Natural killer cell treated with Interleukin-12 subunit alpha and Interleukin-12 subunit beta and Interleukin-15 and Interleukin-18, amount 100 ng/mL, for 72 hours (primary cell): ENCODE data around the gene CYP4F12. TPM values are rescaled to one million over a fixed set of nuclear protein-coding genes. Genes with fewer than 3 reads are reported as not detected.
"Not testable (repeated sequence)": the region's sequence is repeated elsewhere in the genome, so short reads cannot be mapped to it uniquely, and the experiment has no call there.

Source experiments
- ATAC-seq, 2 donors: fragments of 150-1000 bp; cut with Tn5 transposase in 1 of 2; sonication (Bioruptor Pico), chemical (Tn5 transposase) in 1 of 2; 2 replicates each; pipeline ENCODE4 v1.10.0; 2021
- DNase-seq: peaks from one replicate; pipeline ENCODE4 v3.0.0; 2022; ENCODE audit warnings: low spot score
- H3K27ac Mint-ChIP-seq, 2 donors: 1 replicate in 1 of 2; 2 replicates in 1 of 2; pipeline ENCODE4 v1.8.0; 2022; ENCODE audit warnings: mixed read lengths in 2 of 2, mild to moderate bottlenecking in 1 of 2, moderate library complexity in 1 of 2
- H3K27me3 Mint-ChIP-seq, 2 donors: 1 replicate in 1 of 2; 2 replicates in 1 of 2; pipeline ENCODE4 v1.8.0; 2022; ENCODE audit warnings: mixed read lengths in 2 of 2
- H3K36me3 Mint-ChIP-seq: one replicate; pipeline ENCODE4 v1.8.0; 2022; ENCODE audit warnings: mixed read lengths
- H3K4me1 Mint-ChIP-seq, 2 donors: 1 replicate in 1 of 2; 2 replicates in 1 of 2; pipeline ENCODE4 v1.8.0; 2022; ENCODE audit warnings: low read depth in 2 of 2, mixed read lengths in 2 of 2, mild to moderate bottlenecking in 1 of 2
- H3K4me3 Mint-ChIP-seq: one replicate; pipeline ENCODE4 v1.8.0; 2022; ENCODE audit warnings: mixed read lengths
- H3K9me3 Mint-ChIP-seq: 2 replicates; pipeline ENCODE4 v1.8.0; 2022; ENCODE audit warnings: mixed read lengths
- total RNA-seq, 2 donors: library from RNA; stranded (reverse); gene quantifications; one replicate each; pipeline ENCODE4 v1.2.3, GENCODE V29; 2022

CYP4F12 gene
- total RNA-seq, 2 donors from 2014 or later = not detected

DNA sequence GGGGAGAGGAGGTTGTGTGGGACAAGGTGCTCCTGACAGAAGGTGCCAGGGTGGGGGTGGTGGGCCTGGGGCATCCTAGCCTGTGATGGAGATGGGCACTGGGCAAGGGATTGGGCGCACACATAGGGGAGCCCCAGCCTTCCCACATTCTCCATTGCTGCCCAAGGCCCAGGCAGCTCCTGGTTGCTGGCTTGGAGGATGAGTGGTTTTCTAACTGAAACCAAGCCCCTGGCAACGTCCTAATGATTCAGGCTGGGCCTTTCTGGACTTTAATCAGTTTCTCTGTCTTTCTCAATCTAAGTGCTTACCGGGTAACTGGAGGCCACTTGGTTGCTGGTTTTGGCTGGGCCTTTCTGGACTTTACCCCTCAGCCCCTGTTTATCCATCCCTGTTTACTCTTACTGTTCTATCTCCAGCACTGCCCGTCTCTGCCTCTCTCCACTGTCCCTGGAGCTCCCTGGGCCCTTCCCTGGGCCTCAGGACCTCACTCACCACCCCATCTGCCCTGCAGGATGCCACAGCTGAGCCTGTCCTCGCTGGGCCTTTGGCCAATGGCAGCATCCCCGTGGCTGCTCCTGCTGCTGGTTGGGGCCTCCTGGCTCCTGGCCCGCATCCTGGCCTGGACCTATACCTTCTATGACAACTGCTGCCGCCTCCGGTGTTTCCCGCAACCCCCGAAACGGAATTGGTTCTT, 31.8 kb upstream of the CYP4F12 start:
- no peaks in the 10 kb centered on the region for H3K4me1 Mint-ChIP-seq
- no peaks in the 10 kb centered on the region for H3K9me3 Mint-ChIP-seq
- DNase-seq (no peak), ATAC-seq (no peak)
- peaks cover 6 to 9% of the 10 kb centered on the region in 2 donors for H3K27me3 Mint-ChIP-seq
- H3K36me3 Mint-ChIP-seq = no peaks in the 10 kb centered on the region
- H3K27ac Mint-ChIP-seq = no peak overlapping the region
- no peak overlapping the region for H3K4me3 Mint-ChIP-seq

- no peaks in the 10 kb centered on the region for H3K4me1 Mint-ChIP-seq
- H3K9me3 Mint-ChIP-seq = no peaks in the 10 kb centered on the region
- ATAC-seq (no peak), DNase-seq (no peak)
- H3K4me3 Mint-ChIP-seq = no peak overlapping the region
- H3K36me3 Mint-ChIP-seq = no peaks in the 10 kb centered on the region
- H3K27ac Mint-ChIP-seq = no peak overlapping the region
- peaks cover 6 to 9% of the 10 kb centered on the region in 2 donors for H3K27me3 Mint-ChIP-seq
Measured at GRCh38 chr19:15641901-15642491, 30.9 kb upstream of the CYP4F12 start.

DNA sequence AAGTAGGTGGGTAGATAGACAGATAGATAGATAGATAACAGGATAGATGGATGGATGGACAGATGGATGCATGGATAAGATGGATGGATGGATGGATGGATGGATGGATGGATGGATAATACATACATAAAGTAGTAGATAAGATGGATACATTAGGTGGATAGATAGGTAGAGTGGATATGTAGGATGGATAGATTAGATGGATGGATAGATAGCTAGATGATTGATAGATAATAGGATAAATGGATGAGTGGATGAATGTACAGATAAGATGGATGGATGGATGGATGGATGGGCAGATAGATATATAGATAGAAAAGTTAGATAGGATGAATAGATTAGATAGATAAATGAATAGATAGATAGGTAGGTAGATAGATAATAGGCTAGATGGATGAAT, 30.1 kb upstream of the CYP4F12 start:
- ATAC-seq = no peak
- no peaks in the 10 kb centered on the region for H3K36me3 Mint-ChIP-seq

GRCh38 chr19:15643387-15643786, 29.5 kb upstream of the CYP4F12 start:
- Mint-ChIP-seq H3K27me3 (peaks cover 0 to 6% of the 10 kb centered on the region in 2 donors), H3K36me3 (no peaks in the 10 kb centered on the region), H3K4me1 (no peaks in the 10 kb centered on the region), H3K4me3 (no peak overlapping the region), H3K9me3 (no peaks in the 10 kb centered on the region), H3K27ac (no peak overlapping the region)
- no peak for DNase-seq
- no peak for ATAC-seq

More for the DNA sequence above, 30.1 kb upstream of the CYP4F12 start:
- DNase-seq = no peak
- no peak overlapping the region for H3K4me3 Mint-ChIP-seq
- H3K27ac Mint-ChIP-seq = no peak overlapping the region
- H3K9me3 Mint-ChIP-seq = no peaks in the 10 kb centered on the region
- peaks cover under 1 to 6% of the 10 kb centered on the region in 2 donors for H3K27me3 Mint-ChIP-seq
- no peaks in the 10 kb centered on the region for H3K4me1 Mint-ChIP-seq

DNA sequence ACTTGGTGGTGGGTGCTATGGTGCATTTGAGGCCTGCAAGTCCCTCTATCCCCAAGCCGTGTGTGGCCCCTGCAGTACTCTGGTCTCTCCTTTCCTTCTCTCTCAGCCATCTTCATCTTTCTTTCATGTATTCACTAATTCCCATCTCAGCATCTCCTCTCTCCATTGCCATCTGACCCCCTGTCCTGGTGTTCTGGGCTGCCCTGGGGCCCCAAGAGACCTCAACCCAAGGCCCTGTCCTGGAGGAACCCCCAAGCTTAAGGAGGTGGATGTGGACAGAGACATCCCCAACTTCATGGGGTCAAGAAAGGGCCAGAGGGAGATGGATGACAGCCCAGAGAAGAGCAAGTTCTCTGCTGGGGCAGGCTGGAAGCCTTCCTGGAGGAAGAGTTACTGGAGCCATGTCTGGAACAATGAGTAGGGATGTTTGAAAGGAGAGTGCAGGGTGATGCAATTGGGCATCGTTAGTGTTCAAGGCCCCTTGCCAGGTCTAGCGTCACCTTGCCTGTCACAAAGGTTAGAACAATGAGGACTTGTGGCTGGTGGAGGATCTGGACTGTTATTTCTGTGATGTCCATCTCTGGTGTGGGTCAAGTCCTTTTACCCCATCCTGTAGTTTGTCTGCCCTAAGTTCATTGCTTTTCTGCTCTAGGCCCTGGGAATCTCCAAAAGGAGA, 28.7 kb upstream of the CYP4F12 start:
- Mint-ChIP-seq H3K27ac (no peak overlapping the region), H3K36me3 (no peaks in the 10 kb centered on the region), H3K27me3 (peaks cover 0 to 6% of the 10 kb centered on the region in 2 donors), H3K4me3 (no peak overlapping the region), H3K4me1 (no peaks in the 10 kb centered on the region), H3K9me3 (no peaks in the 10 kb centered on the region)
- DNase-seq (no peak), ATAC-seq (no peak)

GRCh38 chr19:15644816-15645215, 28.1 kb upstream of the CYP4F12 start:
- H3K27me3 Mint-ChIP-seq = peaks cover 0 to 8% of the 10 kb centered on the region in 2 donors
- no peak for ATAC-seq
- H3K36me3 Mint-ChIP-seq = no peaks in the 10 kb centered on the region
- H3K27ac Mint-ChIP-seq = no peak overlapping the region
- H3K4me3 Mint-ChIP-seq = no peak overlapping the region
- no peak for DNase-seq
- H3K4me1 Mint-ChIP-seq = no peaks in the 10 kb centered on the region
- H3K9me3 Mint-ChIP-seq = no peaks in the 10 kb centered on the region

GRCh38 chr19:15649526-15649925, 23.4 kb upstream of the CYP4F12 start:
- H3K4me1 Mint-ChIP-seq = no peaks in the 10 kb centered on the region
- no peaks in the 10 kb centered on the region for H3K36me3 Mint-ChIP-seq
- no peak for ATAC-seq
- no peaks in the 10 kb centered on the region for H3K9me3 Mint-ChIP-seq
- H3K27ac Mint-ChIP-seq = no peak overlapping the region
- H3K27me3 Mint-ChIP-seq = peaks cover 20 to 35% of the 10 kb centered on the region in 2 donors
- no peak overlapping the region for H3K4me3 Mint-ChIP-seq
- DNase-seq = no peak

DNA sequence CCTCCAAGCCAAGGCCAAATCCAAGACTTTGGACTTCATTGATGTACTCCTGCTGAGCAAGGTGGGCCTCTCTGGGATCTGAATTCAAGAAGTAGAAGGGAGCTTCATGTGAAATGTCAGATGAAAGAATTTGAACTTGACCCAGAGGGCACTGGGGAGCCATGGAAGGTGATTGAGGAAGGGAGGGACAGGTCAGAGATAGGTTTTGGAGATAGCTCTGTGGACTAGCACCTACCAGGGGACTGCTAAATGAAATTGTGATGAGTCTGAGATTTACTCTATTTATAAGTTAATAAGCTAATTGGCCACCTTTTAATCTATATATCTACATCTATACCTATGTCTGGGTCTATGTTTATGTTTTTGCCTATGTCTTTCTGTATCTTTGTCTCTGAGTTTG, 22.8 kb upstream of the CYP4F12 start:
- H3K27me3 Mint-ChIP-seq = peaks cover 26 to 41% of the 10 kb centered on the region in 2 donors
- not testable (repeated sequence) for ATAC-seq, H3K9me3 Mint-ChIP-seq, H3K4me3 Mint-ChIP-seq, H3K4me1 Mint-ChIP-seq, H3K27ac Mint-ChIP-seq, H3K36me3 Mint-ChIP-seq, DNase-seq

- DNase-seq = no peak
- H3K36me3 Mint-ChIP-seq = no peaks in the 10 kb centered on the region
- H3K4me3 Mint-ChIP-seq = no peak overlapping the region
Measured at GRCh38 chr19:15651791-15652190, 21.1 kb upstream of the CYP4F12 start.

DNA sequence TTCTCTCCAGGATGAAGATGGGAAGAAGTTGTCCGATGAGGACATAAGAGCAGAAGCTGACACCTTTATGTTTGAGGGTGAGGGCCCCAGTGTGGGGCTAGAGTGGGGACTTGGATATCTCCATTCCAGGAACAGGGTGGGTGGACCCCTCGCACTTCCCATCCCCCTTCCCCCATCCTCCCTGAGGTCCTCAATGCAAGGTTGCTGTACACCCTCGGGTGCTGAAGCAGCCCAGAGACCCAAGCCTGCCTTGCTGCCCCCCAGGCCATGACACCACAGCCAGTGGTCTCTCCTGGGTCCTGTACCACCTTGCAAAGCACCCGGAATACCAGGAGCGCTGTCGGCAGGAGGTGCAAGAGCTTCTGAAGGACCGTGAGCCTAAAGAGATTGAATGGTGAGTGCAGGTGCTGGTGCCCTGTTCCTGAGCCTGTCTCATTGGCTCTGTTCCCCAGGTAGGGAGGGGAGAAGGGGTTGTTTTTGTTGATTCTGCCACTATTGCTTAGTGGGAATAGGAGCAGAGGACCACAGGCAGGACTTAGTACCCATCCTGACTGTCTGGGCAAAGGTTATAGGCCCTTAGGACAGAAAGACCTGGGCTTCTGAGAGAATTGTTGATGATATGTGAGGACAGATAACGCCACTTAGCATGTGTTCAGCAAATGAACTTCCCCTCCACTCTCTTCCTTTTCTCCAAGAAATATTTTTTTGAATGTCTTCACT, 20.2 kb upstream of the CYP4F12 start:
- H3K4me3 Mint-ChIP-seq = no peak overlapping the region
- peaks cover 37 to 64% of the 10 kb centered on the region in 2 donors for H3K27me3 Mint-ChIP-seq
- no peak for DNase-seq
- no peak for ATAC-seq
- no peaks in the 10 kb centered on the region for H3K4me1 Mint-ChIP-seq
- H3K9me3 Mint-ChIP-seq = no peaks in the 10 kb centered on the region
- no peaks in the 10 kb centered on the region for H3K36me3 Mint-ChIP-seq
- no peak overlapping the region for H3K27ac Mint-ChIP-seq

More at GRCh38 chr19:15651791-15652190, 21.1 kb upstream of the CYP4F12 start:
- no peaks in the 10 kb centered on the region for H3K4me1 Mint-ChIP-seq
- H3K9me3 Mint-ChIP-seq = no peaks in the 10 kb centered on the region
- no peak overlapping the region for H3K27ac Mint-ChIP-seq
- ATAC-seq = no peak
- H3K27me3 Mint-ChIP-seq = peaks cover 34 to 57% of the 10 kb centered on the region in 2 donors

DNA sequence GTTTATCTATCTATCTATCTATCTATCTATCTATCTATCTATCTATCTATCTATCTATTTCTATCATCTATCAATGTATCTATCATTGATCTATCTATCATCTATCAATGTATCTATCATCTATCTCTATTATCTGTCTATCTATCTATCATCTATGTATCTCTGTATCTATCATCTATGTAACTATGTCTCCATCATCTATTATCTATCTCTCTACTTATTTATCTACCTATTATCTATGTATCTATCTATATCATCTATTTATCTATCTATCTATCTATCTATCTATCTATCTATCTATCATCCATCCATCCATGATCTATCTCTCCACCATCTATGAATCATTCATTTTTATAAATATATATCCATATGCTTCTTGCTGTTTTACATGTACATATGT, 16.4 kb upstream of the CYP4F12 start:
- no peak overlapping the region for H3K27ac Mint-ChIP-seq
- H3K4me3 Mint-ChIP-seq = no peak overlapping the region
- no peak for DNase-seq
- H3K9me3 Mint-ChIP-seq = no peaks in the 10 kb centered on the region
- ATAC-seq = no peak
- H3K4me1 Mint-ChIP-seq = no peaks in the 10 kb centered on the region
- H3K36me3 Mint-ChIP-seq = no peaks in the 10 kb centered on the region
- peaks cover 38 to 54% of the 10 kb centered on the region in 2 donors for H3K27me3 Mint-ChIP-seq

GRCh38 chr19:15663247-15663646, 9.6 kb upstream of the CYP4F12 start:
- no peak for DNase-seq
- H3K36me3 Mint-ChIP-seq = no peaks in the 10 kb centered on the region
- H3K9me3 Mint-ChIP-seq = no peaks in the 10 kb centered on the region
- H3K4me3 Mint-ChIP-seq = no peak overlapping the region
- peaks cover 19 to 20% of the 10 kb centered on the region in 2 donors for H3K27me3 Mint-ChIP-seq
- no peak overlapping the region for H3K27ac Mint-ChIP-seq
- no peaks in the 10 kb centered on the region for H3K4me1 Mint-ChIP-seq
- ATAC-seq = no peak

GRCh38 chr19:15666186-15666585, 6.7 kb upstream of the CYP4F12 start:
- no peak overlapping the region for H3K4me3 Mint-ChIP-seq
- H3K36me3 Mint-ChIP-seq = no peaks in the 10 kb centered on the region
- no peak overlapping the region for H3K27ac Mint-ChIP-seq
- H3K4me1 Mint-ChIP-seq = no peaks in the 10 kb centered on the region
- peaks cover 19 to 20% of the 10 kb centered on the region in 2 donors for H3K27me3 Mint-ChIP-seq
- ATAC-seq (no peak), DNase-seq (no peak)
- no peaks in the 10 kb centered on the region for H3K9me3 Mint-ChIP-seq

- no peaks in the 10 kb centered on the region for H3K36me3 Mint-ChIP-seq
- peaks cover 16 to 20% of the 10 kb centered on the region in 2 donors for H3K27me3 Mint-ChIP-seq
- no peaks in the 10 kb centered on the region for H3K4me1 Mint-ChIP-seq
- no peaks in the 10 kb centered on the region for H3K9me3 Mint-ChIP-seq
- no peak overlapping the region for H3K4me3 Mint-ChIP-seq
- no peak for DNase-seq
- no peak for ATAC-seq
- H3K27ac Mint-ChIP-seq = no peak overlapping the region
Measured at GRCh38 chr19:15666883-15667282, 6.0 kb upstream of the CYP4F12 start.
